HG02870 (cell line): Measurements from ENCODE around the gene MYZAP.

Source experiments
- ATAC-seq: cut with Tn5 transposase; IDR thresholded peaks from one replicate; pipeline ENCODE4 v1.9.1; 2021; ENCODE audit warnings: mild to moderate bottlenecking, moderate library complexity; ENCODE audit not compliant: unreplicated experiment

MYZAP gene, protein sequence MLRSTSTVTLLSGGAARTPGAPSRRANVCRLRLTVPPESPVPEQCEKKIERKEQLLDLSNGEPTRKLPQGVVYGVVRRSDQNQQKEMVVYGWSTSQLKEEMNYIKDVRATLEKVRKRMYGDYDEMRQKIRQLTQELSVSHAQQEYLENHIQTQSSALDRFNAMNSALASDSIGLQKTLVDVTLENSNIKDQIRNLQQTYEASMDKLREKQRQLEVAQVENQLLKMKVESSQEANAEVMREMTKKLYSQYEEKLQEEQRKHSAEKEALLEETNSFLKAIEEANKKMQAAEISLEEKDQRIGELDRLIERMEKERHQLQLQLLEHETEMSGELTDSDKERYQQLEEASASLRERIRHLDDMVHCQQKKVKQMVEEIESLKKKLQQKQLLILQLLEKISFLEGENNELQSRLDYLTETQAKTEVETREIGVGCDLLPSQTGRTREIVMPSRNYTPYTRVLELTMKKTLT

DNA sequence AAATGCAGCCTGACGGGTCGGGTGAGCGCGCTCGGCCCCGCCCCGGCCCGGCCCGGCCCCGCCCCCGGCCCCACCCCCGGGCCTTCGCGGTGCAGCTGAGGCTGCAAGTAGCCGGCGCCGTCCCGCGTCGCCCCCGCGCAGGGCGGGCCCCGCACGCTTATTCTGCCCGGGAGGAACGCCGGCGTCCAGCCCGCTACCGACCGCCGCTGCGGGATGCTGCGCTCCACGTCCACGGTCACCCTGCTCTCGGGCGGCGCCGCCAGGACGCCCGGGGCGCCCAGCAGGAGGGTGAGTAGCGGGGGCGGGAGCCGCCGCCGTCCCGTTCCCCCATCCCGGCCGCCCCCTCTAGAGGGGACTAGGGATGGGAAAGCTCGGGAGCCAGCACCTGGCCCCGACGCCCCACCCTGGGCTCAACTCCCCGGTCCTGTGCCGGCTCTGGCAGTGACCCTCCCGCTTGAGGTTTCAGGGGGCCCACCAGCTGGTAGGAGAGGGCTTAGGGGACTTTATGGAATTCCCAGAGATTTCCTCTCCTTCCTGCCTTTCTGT, at the start of gene MYZAP:
MYZAP (plus strand) TSS at position 83 of the 546 bp plus-strand sequence; CDS start at position 214, 131 bp downstream.
- no peak for ATAC-seq

DNA sequence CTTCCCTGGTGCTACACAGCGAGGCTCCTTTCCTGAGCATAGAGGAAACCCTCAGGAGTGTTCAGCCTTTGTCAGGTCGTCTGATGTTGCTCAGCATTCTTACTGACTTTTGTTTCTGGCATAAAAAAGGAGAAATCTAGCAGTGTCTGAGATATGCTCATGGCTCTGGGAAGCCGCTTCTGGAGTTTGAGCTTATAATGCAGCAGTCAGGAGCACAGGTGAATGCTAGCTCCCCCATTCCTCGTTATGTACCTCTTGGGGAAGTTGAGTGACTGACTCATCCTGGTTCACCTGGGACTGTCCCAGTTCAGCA, 49.2 kb upstream of the MYZAP start:
- ATAC-seq: no peak

DNA sequence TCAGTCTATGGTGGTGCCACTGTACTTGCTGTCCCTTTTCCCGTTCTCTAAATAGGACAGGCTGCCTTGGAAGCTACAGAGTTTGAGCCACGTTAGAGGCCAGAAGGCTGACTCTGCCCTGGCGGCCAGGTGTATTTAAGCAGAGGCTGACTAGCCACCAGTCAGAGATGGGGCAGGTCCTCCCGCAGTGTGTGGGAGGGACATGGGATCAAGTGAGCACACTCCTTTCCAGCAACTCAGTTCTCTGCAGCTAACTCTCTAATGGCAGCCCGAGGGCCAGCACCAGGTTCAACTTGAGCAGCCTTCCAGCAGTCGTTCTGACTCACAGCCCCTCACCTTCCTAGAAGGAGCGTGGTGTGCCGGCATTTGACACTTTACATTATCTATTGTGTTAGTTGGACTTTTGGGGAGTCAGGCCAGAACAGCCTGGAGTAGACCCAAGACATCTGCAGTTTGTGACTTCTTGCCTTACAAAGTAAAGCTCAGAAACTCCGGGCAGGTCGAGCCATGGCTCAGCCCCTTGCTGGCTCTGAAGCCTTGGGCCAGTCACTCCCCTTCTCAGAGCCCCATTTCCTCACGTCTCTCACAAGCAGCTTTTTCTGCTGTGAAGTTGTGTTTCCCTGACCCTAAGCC, 46.7 kb upstream of the MYZAP start:
- ATAC-seq: no peak

DNA sequence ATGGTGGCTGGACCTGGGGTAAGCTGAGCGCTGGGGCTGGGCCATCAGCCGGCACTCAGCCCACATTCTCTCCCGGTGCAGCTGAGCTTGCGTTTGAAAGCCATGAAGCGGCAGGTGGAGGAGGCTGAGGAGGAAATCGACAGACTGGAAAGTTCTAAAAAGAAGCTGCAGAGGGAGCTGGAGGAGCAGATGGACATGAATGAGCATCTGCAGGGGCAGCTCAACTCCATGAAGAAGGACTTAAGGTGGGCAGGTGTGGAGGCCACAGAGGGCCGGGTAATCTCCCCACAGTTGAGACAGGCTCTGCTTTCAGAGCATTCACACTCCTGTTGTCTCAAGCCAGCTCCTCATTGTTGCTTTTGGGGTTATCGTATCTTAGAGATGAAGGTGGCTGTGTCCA, 45.7 kb upstream of the MYZAP start:
- ATAC-seq: no peak

DNA sequence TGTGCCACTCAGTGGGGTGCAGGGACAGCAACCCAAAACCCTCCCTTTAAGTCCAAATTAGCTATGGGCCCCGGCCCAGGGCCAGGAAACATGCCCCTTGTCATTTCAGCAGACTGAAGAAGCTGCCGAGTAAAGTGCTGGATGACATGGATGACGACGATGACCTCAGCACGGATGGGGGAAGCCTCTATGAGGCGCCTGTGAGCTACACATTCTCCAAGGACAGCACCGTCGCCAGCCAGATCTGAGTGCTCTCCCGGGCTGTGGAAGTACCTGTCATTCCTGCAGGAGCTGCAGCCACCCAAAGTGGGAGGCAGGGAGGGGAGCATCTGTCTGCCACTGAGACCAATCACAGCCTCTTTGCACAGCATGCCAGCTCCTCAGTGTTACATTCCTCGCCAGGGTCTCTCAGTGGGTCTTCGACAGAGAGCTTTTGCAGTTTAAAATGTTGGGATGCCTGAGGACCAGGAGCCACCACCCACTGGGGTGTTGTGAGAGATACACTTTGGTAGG, 44.4 kb upstream of the MYZAP start:
- ATAC-seq: no peak

DNA sequence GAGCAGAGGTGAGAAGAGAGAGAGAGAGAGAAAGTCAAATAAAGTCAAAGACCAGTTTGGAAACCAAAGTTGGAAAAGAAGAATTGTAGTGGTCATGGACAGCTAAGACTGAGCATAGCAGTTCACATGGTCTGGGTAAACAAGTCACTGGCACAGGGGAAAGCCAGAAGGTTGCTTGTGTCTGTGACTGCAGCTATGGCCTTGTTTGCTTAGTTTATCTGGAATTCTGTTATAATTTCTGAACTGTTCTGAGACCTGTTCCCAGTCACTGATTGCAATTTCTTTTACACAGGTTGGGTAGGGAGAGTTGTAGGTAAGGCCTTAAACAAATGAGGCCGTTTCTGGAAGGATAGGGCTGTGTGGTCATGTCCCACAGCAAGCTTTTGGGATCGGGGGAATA, 43.4 kb upstream of the MYZAP start:
- ATAC-seq: no peak

DNA sequence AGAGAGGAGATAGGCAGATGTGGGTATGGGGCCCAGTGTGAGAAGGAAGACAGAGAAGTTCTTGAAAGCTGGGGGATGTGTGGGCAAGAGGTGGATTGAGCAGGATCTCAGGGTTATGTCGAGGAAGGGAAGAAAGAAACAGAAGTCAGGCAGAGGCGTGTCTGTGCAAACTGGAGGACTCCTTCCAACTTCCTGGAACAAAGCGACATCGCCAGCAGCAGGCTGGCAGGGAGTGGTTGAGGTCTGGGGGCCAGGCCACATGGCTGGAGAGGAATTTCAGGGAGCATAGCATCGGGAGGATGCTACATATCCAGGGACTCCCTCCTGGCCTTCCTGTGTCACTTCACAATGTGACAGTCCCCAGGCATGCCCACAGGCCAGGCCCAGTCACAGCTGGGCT, 42.9 kb upstream of the MYZAP start:
- no peak for ATAC-seq

DNA sequence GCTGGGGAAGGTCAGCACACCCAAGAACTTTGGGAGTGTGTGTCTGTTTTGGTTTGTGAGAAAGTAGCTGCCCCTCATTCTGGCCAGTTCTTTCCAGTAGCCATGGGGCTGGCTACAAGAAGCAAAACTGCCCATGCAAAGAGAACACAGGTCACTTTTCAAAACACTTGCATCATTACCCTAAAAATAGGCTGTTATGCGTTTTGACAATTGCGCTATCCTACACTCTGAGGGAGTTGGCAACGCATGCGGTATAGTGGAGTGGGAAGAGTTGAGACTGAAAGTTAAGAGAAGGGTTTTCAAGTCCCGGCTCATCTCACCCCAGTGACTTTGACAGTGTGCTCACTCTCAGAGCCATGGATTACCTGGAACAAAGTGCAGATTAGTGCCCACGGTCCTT, 41.8 kb upstream of the MYZAP start:
- ATAC-seq: no peak

DNA sequence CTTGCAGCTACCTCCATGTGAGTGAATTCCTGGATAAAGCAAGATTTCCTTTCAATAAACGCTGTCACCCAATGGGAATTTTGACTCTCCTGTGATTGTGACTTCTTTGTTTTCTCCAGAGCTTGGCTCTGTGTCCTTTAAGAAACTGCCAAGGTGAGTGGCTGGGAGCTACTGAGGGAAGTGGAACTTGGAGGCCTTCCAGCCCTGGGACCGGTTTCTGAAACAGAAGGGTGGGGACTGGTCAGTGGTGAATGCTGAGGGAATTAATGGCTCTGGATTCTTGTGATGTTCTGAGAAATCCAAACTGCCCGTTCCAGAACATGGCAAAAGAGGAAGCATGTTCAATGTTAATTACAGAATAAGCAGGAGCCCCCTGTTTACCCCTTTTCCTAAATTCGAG, 41.1 kb upstream of the MYZAP start:
- ATAC-seq: no peak

DNA sequence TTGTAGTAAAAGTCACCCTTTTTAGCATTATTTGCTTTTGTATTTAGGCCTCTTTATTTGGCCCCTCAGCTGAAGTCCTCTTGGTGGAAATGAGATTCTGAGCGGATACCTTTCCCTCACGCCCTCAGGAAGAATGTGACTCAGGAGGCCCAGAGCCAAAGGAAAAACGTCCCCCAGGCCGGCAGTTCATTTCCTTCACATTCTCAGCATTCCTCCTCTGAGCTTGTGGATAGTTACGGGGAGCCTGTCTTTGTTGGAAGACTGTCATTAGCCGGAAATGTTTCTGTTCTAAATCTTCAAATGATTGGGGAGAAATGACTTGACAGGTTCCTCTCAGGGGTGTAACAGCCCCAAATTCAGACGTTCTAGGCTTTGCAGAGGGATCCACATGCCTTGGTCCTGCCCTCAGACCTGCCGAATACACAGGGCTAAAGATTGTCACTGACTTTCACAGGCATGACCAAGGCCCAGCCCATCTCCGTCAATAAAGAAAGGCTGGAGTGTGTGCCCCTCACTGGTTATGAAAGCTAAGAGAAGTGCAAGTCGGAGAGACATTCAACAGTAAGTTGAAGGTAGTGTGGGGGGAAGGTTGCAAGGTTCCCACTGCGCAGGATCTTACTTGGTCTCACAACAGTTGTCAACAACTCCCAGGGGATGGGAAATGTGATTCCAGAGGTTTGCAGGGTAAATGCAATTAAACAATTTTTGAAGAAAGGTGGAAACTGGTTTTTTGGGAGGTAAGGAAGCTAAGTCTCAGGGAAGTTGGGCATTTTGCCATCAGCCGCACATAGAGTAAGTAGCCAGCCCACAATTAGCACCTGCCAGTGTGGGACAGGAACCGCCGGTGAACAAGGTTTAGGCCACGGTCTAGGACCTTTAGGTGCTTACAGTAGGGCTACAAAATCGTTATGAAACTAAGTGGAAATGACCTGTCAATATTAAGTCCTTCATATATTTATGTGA, 39.7 kb upstream of the MYZAP start:
- ATAC-seq: no peak

DNA sequence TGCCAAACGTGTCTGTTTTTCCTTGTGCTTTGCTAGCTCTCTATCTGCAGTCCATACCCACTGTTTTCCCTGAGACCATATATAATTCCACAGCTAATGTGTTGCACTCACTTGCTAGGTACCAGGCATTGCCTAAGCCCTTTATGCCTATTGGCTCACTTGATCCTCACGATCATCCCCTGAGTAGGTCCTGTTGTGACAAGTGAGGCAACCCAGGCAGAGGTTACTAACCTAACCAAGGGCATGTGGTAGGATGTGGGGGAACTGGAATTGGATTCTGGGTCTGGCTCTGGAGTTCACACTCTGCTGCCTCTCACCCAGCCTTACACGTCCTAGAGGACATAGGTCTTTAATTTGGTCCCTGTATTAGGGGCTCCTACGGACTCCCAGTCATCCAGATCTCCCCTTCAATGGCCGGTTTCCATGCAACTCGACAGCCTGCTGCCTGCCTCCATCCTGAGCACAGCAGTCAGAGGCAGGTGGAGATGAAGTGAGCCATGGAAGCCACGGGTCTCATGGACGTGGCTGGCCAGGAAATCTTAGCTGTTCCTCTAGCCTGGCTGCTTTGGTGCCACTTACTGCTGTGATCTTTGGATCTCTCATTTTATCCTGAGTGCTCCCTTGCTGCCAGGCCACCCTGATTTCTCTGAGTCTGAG, 38.9 kb upstream of the MYZAP start:
- ATAC-seq: no peak

DNA sequence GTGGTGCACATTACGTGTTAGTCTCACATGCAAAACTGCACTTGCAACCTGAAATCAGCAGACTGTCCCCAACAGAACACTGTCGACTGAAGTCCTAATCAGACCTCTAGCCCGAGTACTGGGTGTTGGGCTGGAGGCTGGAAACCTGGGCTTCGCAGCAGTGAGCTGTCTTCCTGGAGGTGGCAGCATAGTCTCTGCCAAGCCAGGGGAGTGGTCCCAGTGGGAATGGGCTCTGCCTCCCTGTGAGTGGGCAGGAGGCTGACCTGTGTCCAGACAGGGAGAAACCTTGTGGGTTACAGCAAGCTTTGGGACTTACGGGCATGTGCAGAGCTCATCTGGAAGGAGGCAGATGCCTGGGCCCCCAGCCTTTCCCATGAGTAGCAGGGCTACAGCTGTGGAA, 38.2 kb upstream of the MYZAP start:
- no peak for ATAC-seq

DNA sequence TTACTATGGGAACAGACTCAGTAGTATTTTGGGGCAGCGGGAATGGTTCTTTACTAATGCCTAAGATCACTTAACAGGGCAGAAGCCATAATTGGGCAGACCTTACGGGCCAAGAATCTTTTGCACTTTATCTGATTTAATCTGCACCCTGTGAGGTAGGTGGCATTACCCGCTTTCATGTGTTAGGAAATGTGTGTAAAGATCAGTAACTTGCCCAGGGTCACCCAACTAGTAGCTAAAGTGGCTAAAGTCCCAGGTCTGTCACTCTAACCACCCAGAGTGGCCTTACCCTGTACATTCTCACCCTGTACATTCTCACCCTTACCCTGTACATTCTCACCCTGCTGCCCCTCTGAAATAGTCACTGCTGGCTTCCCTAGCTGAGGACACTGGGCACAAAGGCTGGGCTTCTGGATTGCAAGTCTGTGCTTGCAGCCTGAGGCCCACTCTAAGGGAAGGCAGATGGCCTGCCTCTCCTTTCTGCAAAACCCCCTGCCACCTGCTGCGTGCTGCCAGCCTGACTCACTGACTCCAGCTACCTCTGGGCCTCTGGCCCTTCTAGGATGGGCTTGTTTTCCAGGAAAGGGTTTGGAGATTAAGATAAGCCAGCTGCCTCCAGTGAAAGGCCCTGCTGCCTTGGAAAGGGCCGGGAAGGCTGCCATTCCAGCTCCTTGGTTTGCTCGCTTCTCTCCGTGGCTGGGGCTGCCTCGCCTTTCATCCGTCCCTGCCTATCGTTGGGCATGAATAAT, 37.5 kb upstream of the MYZAP start:
- no peak for ATAC-seq

DNA sequence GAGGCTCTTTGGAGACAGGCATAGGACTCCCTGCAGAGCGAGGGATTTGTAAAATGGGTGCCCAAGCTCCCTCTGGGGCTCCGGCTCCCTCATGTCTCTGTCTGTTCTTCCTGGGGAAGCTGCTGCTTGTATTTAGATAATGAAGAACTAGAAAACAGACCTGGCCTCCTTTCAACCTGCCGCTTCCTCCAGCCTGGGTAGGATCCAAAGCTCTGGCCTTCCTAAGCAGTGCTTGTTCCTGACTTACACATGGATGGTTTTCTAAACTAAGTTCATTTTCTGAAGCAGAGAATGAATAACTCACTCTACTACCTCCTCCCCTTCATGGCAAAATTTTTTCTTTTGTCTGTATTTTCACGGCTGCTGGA, 36.9 kb upstream of the MYZAP start:
- no peak for ATAC-seq

DNA sequence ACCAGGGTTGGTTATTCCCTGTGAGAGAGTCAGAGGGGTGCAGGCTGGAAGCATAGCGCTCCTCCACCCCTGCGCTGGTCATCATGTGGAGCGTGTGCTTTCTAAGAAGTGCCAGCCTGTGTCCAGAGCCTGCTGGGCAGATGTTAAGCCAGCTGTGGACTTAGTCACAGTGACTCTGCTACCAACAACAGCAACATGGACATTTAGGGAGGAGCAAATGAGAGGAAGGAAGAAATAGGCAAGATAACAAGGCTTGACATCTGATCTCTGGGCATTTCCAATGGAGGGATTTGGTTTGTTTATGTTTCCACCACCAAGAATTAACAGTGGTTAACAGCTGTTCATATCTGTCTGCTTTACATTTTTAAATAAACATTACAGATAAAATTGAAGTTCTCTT, 36.4 kb upstream of the MYZAP start:
- no peak for ATAC-seq

DNA sequence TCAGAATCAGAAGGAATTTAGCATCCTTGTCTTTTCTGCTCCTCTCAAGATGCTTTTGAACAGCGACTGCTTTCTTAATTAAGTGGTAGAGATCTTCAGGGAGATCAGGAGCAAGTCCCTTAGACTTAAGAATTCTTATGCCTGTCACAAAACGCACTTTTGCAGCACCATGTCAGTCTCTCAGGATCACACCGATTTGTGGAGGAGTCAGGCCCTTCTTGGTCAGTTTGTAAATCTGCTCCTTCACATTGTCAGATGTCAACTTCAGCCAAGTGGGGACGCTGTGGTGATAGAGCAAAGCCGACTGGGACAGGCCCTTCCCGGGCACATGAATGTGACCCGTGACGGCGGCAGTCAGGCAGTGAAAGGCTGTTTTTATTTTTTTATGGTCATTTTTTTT, 35.7 kb upstream of the MYZAP start:
- no peak for ATAC-seq

DNA sequence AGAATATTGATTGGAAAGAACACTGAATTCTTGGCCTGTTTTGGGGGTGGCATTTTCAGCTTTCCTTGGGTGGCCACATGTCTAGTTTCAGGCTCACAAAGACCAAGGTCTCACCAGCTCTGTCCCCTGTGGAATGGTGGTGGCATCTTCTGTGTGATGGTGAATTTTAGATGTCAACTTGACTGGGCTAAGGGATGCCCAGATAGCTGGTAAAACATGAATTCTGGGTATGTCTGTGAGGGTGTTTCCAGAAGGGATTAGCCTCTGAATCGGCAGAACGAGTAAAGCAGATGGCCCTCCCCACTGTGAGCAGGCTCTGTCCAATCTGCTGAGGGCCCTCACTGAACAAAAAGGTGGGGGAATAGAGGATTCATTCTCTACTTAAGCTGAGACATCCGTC, 34.4 kb upstream of the MYZAP start:
- ATAC-seq: no peak

DNA sequence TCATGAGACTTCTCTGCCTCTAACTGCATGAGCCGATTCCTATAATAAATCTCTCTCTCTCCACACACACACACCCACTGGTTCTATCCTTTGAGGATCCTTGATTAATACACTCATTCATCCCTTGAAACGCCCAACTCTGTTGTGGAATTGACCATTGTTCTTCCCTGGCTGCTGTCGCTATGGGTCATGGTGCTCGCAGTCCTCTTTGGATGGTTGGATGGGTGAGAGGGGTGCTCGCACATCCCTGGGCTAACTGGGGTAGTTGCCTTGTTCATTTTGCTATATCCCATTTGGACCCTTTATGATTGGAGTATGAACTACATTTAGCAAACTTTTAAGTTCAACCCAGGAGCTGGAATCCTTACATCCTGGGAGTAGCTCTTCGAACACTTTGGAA, 33.9 kb upstream of the MYZAP start:
- ATAC-seq: no peak

DNA sequence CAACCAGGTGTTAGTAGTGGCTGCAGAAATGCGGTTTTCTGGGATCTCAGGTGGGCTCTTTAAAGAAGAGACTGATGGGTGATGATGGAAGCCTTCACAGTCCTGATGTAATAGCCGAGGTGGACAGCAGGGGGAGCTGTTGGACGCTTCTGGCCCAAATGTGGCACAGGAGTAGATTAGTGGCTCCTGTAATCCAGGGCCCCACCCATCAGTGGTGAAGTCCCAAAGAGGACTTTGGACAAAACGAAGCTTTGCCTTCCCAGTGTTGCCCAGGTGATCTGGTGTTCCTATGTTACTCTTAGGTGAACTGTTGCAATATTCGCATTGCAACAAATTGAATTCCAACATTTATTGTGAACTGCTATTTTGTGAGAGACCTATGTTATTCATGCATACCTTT, 31.8 kb upstream of the MYZAP start:
- ATAC-seq: no peak
